ENCODE measurements around the gene TMEFF1.

Gene TMEFF1

GRCh38 chr9:100554935-100555401 is 82.0 kb downstream of the TMEFF1 start:
- no peak for DNase-seq (ENCODE audit: extremely low spot score)
- TF ChIP-seq FOXM1 (IDR thresholded peaks at IDR 0.05; ENCODE audit: borderline replicate concordance): no peak
- no peak for TF ChIP-seq SP1 (IDR thresholded peaks at IDR 0.05)
- no peak for TF ChIP-seq SUZ12 (IDR thresholded peaks at IDR 0.05)
- TF ChIP-seq NFRKB (IDR thresholded peaks at IDR 0.05): no peak
- TF ChIP-seq BHLHE40 (IDR thresholded peaks at IDR 0.05; ENCODE audit: borderline replicate concordance): no peak
- TF ChIP-seq, protein P1, sequence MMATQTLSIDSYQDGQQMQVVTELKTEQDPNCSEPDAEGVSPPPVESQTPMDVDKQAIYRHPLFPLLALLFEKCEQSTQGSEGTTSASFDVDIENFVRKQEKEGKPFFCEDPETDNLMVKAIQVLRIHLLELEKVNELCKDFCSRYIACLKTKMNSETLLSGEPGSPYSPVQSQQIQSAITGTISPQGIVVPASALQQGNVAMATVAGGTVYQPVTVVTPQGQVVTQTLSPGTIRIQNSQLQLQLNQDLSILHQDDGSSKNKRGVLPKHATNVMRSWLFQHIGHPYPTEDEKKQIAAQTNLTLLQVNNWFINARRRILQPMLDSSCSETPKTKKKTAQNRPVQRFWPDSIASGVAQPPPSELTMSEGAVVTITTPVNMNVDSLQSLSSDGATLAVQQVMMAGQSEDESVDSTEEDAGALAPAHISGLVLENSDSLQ (IDR thresholded peaks at IDR 0.05): no peak
- TF ChIP-seq TARDBP (IDR thresholded peaks at IDR 0.05): no peak
- TF ChIP-seq FOXA1 (IDR thresholded peaks at IDR 0.05): no peak
- TF ChIP-seq ZNF384 (IDR thresholded peaks at IDR 0.05): no peak
- no peak for TF ChIP-seq HDGF (IDR thresholded peaks at IDR 0.05; ENCODE audit: borderline replicate concordance)
- no peak for TF ChIP-seq FOXK2 (IDR thresholded peaks at IDR 0.05)
- TF ChIP-seq ELF4 (IDR thresholded peaks at IDR 0.05): no peak
- no peak for TF ChIP-seq ARNT (IDR thresholded peaks at IDR 0.05)
- no peak for TF ChIP-seq CTBP1 (IDR thresholded peaks at IDR 0.05; ENCODE audit: borderline replicate concordance)
- no peak for TF ChIP-seq LEF1 (IDR thresholded peaks at IDR 0.05; ENCODE audit: borderline replicate concordance)
- TF ChIP-seq L3MBTL2 (conservative IDR thresholded peaks at IDR 0.05): no peak
- ChIA-PET POLR2A (no interaction called here), CTCF (no interaction called here)

- no peak for DNase-seq (ENCODE audit: extremely low spot score)
- POLR2A ChIA-PET: no interaction called here
- CTCF ChIA-PET: no interaction called here
- TF ChIP-seq FOXM1 (IDR thresholded peaks at IDR 0.05; ENCODE audit: borderline replicate concordance): no peak
- TF ChIP-seq NFRKB (IDR thresholded peaks at IDR 0.05): no peak
- TF ChIP-seq ELF4 (IDR thresholded peaks at IDR 0.05): no peak
- no peak for TF ChIP-seq L3MBTL2 (conservative IDR thresholded peaks at IDR 0.05)
- no peak for TF ChIP-seq TARDBP (IDR thresholded peaks at IDR 0.05)
- no peak for TF ChIP-seq HDGF (IDR thresholded peaks at IDR 0.05; ENCODE audit: borderline replicate concordance)
- no peak for TF ChIP-seq SP1 (IDR thresholded peaks at IDR 0.05)
- TF ChIP-seq LEF1 (IDR thresholded peaks at IDR 0.05; ENCODE audit: borderline replicate concordance): no peak
- TF ChIP-seq SUZ12 (IDR thresholded peaks at IDR 0.05): no peak
- TF ChIP-seq, protein P1 (IDR thresholded peaks at IDR 0.05): no peak
- TF ChIP-seq FOXA1 (IDR thresholded peaks at IDR 0.05): no peak
- TF ChIP-seq FOXK2 (IDR thresholded peaks at IDR 0.05): no peak
- no peak for TF ChIP-seq CTBP1 (IDR thresholded peaks at IDR 0.05; ENCODE audit: borderline replicate concordance)
- TF ChIP-seq ARNT (IDR thresholded peaks at IDR 0.05): no peak
- TF ChIP-seq BHLHE40 (IDR thresholded peaks at IDR 0.05; ENCODE audit: borderline replicate concordance): no peak
Observed at GRCh38 chr9:100555471-100555870, 82.5 kb downstream of the TMEFF1 start.

DNA sequence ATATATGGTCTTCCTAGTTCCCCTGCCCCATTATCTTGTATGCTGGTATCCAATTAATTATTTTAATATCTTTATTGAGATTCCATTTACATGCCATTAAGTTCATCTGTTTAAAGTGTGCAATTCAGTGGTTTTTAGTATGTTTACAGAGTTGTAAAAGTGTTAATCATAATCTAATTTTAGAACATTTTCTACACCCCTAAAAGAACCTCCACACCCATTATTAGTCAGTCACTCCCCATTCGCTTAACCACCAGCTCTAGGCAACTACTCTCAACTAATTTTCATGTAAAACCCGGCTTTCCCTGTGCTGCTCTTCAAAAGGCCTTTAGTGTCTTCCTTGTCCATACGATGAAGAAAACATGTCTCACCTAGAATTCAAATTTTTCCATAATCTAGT is 84.1 kb downstream of the TMEFF1 start:
- POLR2A ChIA-PET: no interaction called here

GRCh38 chr9:100561256-100561655 is 88.3 kb downstream of the TMEFF1 start:
- DNase-seq (ENCODE audit: extremely low spot score): no peak
- CTCF ChIA-PET: no interaction called here
- no peak for TF ChIP-seq ZNF384 (IDR thresholded peaks at IDR 0.05)
- TF ChIP-seq FOXK2 (IDR thresholded peaks at IDR 0.05): no peak
- no peak for TF ChIP-seq TARDBP (IDR thresholded peaks at IDR 0.05)
- no peak for TF ChIP-seq FOXM1 (IDR thresholded peaks at IDR 0.05; ENCODE audit: borderline replicate concordance)
- no peak for TF ChIP-seq LEF1 (IDR thresholded peaks at IDR 0.05; ENCODE audit: borderline replicate concordance)
- no peak for TF ChIP-seq ELF4 (IDR thresholded peaks at IDR 0.05)
- POLR2A ChIA-PET: no interaction called here

More for the DNA sequence above, 84.1 kb downstream of the TMEFF1 start:
- CTCF ChIA-PET: no interaction called here
- TF ChIP-seq HDGF (IDR thresholded peaks at IDR 0.05; ENCODE audit: borderline replicate concordance): no peak
- TF ChIP-seq TARDBP (IDR thresholded peaks at IDR 0.05): no peak
- no peak for TF ChIP-seq ZNF384 (IDR thresholded peaks at IDR 0.05)
- no peak for TF ChIP-seq FOXK2 (IDR thresholded peaks at IDR 0.05)
- TF ChIP-seq LEF1 (IDR thresholded peaks at IDR 0.05; ENCODE audit: borderline replicate concordance): no peak
- TF ChIP-seq FOXA1 (IDR thresholded peaks at IDR 0.05): no peak
- TF ChIP-seq BHLHE40 (IDR thresholded peaks at IDR 0.05; ENCODE audit: borderline replicate concordance): no peak
- TF ChIP-seq FOXM1 (IDR thresholded peaks at IDR 0.05; ENCODE audit: borderline replicate concordance): no peak
- TF ChIP-seq, protein P1 (IDR thresholded peaks at IDR 0.05): no peak
- TF ChIP-seq ELF4 (IDR thresholded peaks at IDR 0.05): no peak
- no peak for TF ChIP-seq SUZ12 (IDR thresholded peaks at IDR 0.05)
- TF ChIP-seq SP1 (IDR thresholded peaks at IDR 0.05): no peak
- TF ChIP-seq NFRKB (IDR thresholded peaks at IDR 0.05): no peak
- no peak for TF ChIP-seq ARNT (IDR thresholded peaks at IDR 0.05)
- no peak for DNase-seq (ENCODE audit: extremely low spot score)

- DNase-seq (ENCODE audit: extremely low spot score): no peak
- ChIA-PET CTCF (no interaction called here), POLR2A (no interaction called here)
- TF ChIP-seq ZNF384 (IDR thresholded peaks at IDR 0.05) (no peak), FOXA1 (IDR thresholded peaks at IDR 0.05) (no peak), NFRKB (IDR thresholded peaks at IDR 0.05) (no peak), L3MBTL2 (conservative IDR thresholded peaks at IDR 0.05) (no peak), HDGF (IDR thresholded peaks at IDR 0.05; ENCODE audit: borderline replicate concordance) (no peak), TARDBP (IDR thresholded peaks at IDR 0.05) (no peak), CTBP1 (IDR thresholded peaks at IDR 0.05; ENCODE audit: borderline replicate concordance) (no peak), FOXM1 (IDR thresholded peaks at IDR 0.05; ENCODE audit: borderline replicate concordance) (no peak), SUZ12 (IDR thresholded peaks at IDR 0.05) (no peak), LEF1 (IDR thresholded peaks at IDR 0.05; ENCODE audit: borderline replicate concordance) (no peak), ELF4 (IDR thresholded peaks at IDR 0.05) (no peak), ARNT (IDR thresholded peaks at IDR 0.05) (no peak), SP1 (IDR thresholded peaks at IDR 0.05) (no peak), FOXK2 (IDR thresholded peaks at IDR 0.05) (no peak)
- TF ChIP-seq, protein P1 (IDR thresholded peaks at IDR 0.05): no peak
Observed at GRCh38 chr9:100567856-100568255, 94.9 kb downstream of the TMEFF1 start.

All from HEK293T (cell line).